HPDE6-E6E7 (cell line): ENCODE data around the gene TMEM184B.
"Not testable (repeated sequence)": the region's sequence is repeated elsewhere in the genome, so short reads cannot be mapped to it uniquely, and the experiment has no call there.

Experiments
- DNase-seq: peaks from one replicate; pipeline ENCODE4 v3.0.0; 2011; ENCODE audit warnings: missing footprints; ENCODE audit errors: extremely low spot score

The TMEM184B gene

GRCh38 chr22:38181453-38182200, 91.2 kb downstream of the TMEM184B start, which contains the start of gene PLA2G6:
PLA2G6 (minus strand) TSS chr22:38181830; CDS start chr22:38169426, 12,404 bp downstream.
- peak; percentile 94 for DNase-seq

- peak; percentile 33 for DNase-seq
These were observed 91.9 kb downstream of the TMEM184B start for GRCh38 chr22:38180841-38181452.

GRCh38 chr22:38178605-38178937, 94.2 kb downstream of the TMEM184B start:
- DNase-seq, result not testable (repeated sequence)

GRCh38 chr22:38177926-38178604, 94.7 kb downstream of the TMEM184B start:
- no peak for DNase-seq

- not testable (repeated sequence) for DNase-seq
These were observed 95.3 kb downstream of the TMEM184B start for GRCh38 chr22:38177571-38177925.

- no peak for DNase-seq
These were observed 95.8 kb downstream of the TMEM184B start for GRCh38 chr22:38177044-38177443.

GRCh38 chr22:38176170-38176741, 96.6 kb downstream of the TMEM184B start:
- no peak for DNase-seq

GRCh38 chr22:38175206-38176118, 97.3 kb downstream of the TMEM184B start:
- no peak for DNase-seq

- DNase-seq, result no peak
These were observed 98.2 kb downstream of the TMEM184B start for GRCh38 chr22:38174626-38175025.

GRCh38 chr22:38173641-38173906, 99.2 kb downstream of the TMEM184B start:
- DNase-seq, result no peak

GRCh38 chr22:38172832-38173640, 99.8 kb downstream of the TMEM184B start:
- no peak for DNase-seq

- no peak for DNase-seq
These were observed 100.6 kb downstream of the TMEM184B start for GRCh38 chr22:38171927-38172831.

GRCh38 chr22:38170469-38170868, 102.3 kb downstream of the TMEM184B start:
- DNase-seq, result no peak
